ENCODE results near the gene RARS2. TPM values are rescaled to one million over a fixed set of nuclear protein-coding genes. Genes with fewer than 3 reads are reported as not detected.
A peak's percentile ranks its signal among the peaks of the same experiment; 100 is the strongest.

Gene RARS2
- total and polyA plus RNA-seq, 2 donors (not counting 3 experiments of a cell fraction or from before 2014, with no cell fraction given): 7.4 to 33.7 TPM

DNA sequence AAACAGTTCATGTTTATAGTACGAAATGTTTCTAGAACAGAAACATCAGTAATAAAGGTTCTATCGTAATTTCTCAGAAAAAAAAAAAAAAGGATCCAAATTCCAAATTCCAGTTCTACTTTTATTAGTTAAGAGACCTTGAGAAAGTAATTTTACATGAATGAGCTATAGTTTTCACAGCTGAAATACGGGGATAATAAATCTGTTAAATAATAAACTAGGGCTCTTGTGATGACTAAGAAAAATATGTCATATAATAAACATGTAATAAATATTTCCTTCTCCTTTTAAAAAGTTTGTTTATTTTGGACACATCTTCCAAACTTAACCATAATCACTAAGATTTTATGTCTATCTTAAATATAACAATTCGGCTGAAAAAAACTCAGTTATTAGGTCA, 17.8 kb downstream of the RARS2 start:
- Histone ChIP-seq H3K4me3 (replicated peaks in 1 of 3; ENCODE audit: insufficient read depth in 1 of 3, low read depth in 1 of 3, low read length in 3 of 3) (no peak overlapping the region), H3K79me2 (ENCODE audit: control insufficient read depth, insufficient read depth, low read length) (peaks cover 62% of the 10 kb centered on the region), H3K27ac (ENCODE audit: insufficient read depth, low read depth, low read length) (no peak overlapping the region), H3K9ac (replicated peaks; ENCODE audit: extremely low read depth, insufficient read depth, low read length) (no peak overlapping the region), H3K27me3 (ENCODE audit: control insufficient read depth in 2 of 2, insufficient read depth in 2 of 2, low read length in 2 of 2) (no peaks in the 10 kb centered on the region), H3K9me1 (replicated peaks; ENCODE audit: control insufficient read depth, extremely low read depth, insufficient read depth, low read length) (no peaks in the 10 kb centered on the region), H3K4me2 (ENCODE audit: insufficient read depth, low read length) (no peak overlapping the region), H3K9me3 (replicated peaks; ENCODE audit: control insufficient read depth, insufficient read depth, low read length) (no peaks in the 10 kb centered on the region), H4K20me1 (replicated peaks; ENCODE audit: control insufficient read depth, extremely low read depth, insufficient read depth, low read length) (no peaks in the 10 kb centered on the region), H3K4me1 (ENCODE audit: control insufficient read depth, extremely low read depth, insufficient read depth, low read length) (peaks cover 26% of the 10 kb centered on the region), H2AFZ (ENCODE audit: low read depth, low read length) (no peak overlapping the region), H3K36me3 (ENCODE audit: control insufficient read depth in 2 of 2, extremely low read depth in 1 of 2, insufficient read depth in 2 of 2, low read length in 2 of 2) (peaks cover 0 to 2% of the 10 kb centered on the region in 2 experiments)
- intact Hi-C loops (cut with micrococcal nuclease) (no loop called here), dilution Hi-C loops (cut with MboI; ENCODE audit: extremely low pct_ligation_motif_present, low sequenced_read_pairs) (no loop called here)
- ChIA-PET POLR2A (no interaction called here), CTCF (interaction anchor here (0.7 to 1.3 kb wide), 4 partner anchors 9 to 179 kb away, joined by 3 to 4 read pairs (median 3); no protein-coding TSS in a partner anchor)
- TF ChIP-seq EZH2 (IDR thresholded peaks at IDR 0.05; ENCODE audit: borderline replicate concordance, low read depth, low read length, severe bottlenecking) (no peak), GATA2 (IDR thresholded peaks at IDR 0.05; ENCODE audit: insufficient read depth, insufficient read length, low read depth, low read length) (no peak), JUN (IDR thresholded peaks at IDR 0.05; ENCODE audit: borderline replicate concordance, insufficient read depth, insufficient read length, low read depth) (no peak), MYC (IDR thresholded peaks at IDR 0.05; ENCODE audit: low read depth, low read length) (no peak), POLR2A (IDR thresholded peaks at IDR 0.05; ENCODE audit: low read depth, low read length) (no peak), POLR2AphosphoS5 (IDR thresholded peaks at IDR 0.05; ENCODE audit: insufficient read depth, low read depth, low read length) (no peak), FOS (IDR thresholded peaks at IDR 0.05; ENCODE audit: borderline replicate concordance, insufficient read depth, low read length) (no peak)
- TF ChIP-seq, protein P1, sequence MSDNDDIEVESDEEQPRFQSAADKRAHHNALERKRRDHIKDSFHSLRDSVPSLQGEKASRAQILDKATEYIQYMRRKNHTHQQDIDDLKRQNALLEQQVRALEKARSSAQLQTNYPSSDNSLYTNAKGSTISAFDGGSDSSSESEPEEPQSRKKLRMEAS (IDR thresholded peaks at IDR 0.05; ENCODE audit: insufficient read depth, insufficient read length): no peak
- TF ChIP-seq, protein P2, sequence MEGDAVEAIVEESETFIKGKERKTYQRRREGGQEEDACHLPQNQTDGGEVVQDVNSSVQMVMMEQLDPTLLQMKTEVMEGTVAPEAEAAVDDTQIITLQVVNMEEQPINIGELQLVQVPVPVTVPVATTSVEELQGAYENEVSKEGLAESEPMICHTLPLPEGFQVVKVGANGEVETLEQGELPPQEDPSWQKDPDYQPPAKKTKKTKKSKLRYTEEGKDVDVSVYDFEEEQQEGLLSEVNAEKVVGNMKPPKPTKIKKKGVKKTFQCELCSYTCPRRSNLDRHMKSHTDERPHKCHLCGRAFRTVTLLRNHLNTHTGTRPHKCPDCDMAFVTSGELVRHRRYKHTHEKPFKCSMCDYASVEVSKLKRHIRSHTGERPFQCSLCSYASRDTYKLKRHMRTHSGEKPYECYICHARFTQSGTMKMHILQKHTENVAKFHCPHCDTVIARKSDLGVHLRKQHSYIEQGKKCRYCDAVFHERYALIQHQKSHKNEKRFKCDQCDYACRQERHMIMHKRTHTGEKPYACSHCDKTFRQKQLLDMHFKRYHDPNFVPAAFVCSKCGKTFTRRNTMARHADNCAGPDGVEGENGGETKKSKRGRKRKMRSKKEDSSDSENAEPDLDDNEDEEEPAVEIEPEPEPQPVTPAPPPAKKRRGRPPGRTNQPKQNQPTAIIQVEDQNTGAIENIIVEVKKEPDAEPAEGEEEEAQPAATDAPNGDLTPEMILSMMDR (IDR thresholded peaks at IDR 0.05; ENCODE audit: extremely low read depth in 1 of 2, insufficient read depth in 1 of 2, low read depth in 1 of 2, low read length in 2 of 2): no peak
- no TSS peak for BruUV-seq (replicated peaks)
- DNase-seq (ENCODE audit: low read depth, low spot score) (peak; percentile 25), FAIRE-seq (no peak)
